ENCODE measurements around the gene G6PC1.
A peak's percentile ranks its signal among the peaks of the same experiment; 100 is the strongest.

DNA sequence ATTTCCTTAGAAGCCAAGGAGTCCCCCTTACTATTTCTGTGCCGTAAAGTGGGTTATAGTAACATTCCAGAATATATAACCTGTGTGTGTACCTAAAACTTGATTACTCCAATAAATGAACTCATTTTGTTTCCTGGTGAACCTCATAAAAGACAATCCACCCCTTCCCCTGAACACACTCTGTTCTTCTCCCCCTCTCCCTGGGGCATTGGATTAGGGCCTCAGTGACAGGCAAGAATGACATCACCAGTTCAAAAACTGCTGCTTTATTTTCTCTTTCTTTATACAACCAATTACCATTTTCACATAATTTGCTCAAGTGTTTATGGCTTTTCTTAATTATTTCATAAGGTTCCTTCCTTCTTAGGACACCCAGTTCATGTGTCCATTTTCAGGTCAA lies 46.2 kb downstream of the G6PC1 start:
- TF ChIP-seq, protein P1, sequence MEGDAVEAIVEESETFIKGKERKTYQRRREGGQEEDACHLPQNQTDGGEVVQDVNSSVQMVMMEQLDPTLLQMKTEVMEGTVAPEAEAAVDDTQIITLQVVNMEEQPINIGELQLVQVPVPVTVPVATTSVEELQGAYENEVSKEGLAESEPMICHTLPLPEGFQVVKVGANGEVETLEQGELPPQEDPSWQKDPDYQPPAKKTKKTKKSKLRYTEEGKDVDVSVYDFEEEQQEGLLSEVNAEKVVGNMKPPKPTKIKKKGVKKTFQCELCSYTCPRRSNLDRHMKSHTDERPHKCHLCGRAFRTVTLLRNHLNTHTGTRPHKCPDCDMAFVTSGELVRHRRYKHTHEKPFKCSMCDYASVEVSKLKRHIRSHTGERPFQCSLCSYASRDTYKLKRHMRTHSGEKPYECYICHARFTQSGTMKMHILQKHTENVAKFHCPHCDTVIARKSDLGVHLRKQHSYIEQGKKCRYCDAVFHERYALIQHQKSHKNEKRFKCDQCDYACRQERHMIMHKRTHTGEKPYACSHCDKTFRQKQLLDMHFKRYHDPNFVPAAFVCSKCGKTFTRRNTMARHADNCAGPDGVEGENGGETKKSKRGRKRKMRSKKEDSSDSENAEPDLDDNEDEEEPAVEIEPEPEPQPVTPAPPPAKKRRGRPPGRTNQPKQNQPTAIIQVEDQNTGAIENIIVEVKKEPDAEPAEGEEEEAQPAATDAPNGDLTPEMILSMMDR (IDR thresholded peaks at IDR 0.05) = no peak
- TF ChIP-seq POLR2AphosphoS5 (IDR thresholded peaks at IDR 0.05) = peak; percentile 40
- no peak for TF ChIP-seq POLR2A (IDR thresholded peaks at IDR 0.05)
